GM18505 (cell line): Measurements from ENCODE around the gene RPS6KL1.

ENCODE experiments used
- ATAC-seq: cut with Tn5 transposase; IDR thresholded peaks from one replicate; pipeline ENCODE4 v1.9.1; 2021; ENCODE audit not compliant: unreplicated experiment
- POLR2A ChIP-seq: IDR thresholded peaks from 4 replicates; pipeline ENCODE4 v1.6.1; 2011; ENCODE audit warnings: borderline replicate concordance; ENCODE audit not compliant: insufficient read depth, insufficient read length; ENCODE audit errors: extremely low read depth

RPS6KL1 gene

GRCh38 chr14:74909911-74910310 is 13.1 kb downstream of the RPS6KL1 start:
- no peak for ATAC-seq
- TF ChIP-seq POLR2A: no peak

- no peak for ATAC-seq
- TF ChIP-seq POLR2A: no peak
Observed at GRCh38 chr14:74909501-74909900, 13.6 kb downstream of the RPS6KL1 start.

- TF ChIP-seq POLR2A: no peak
Observed at GRCh38 chr14:74908861-74909341, 14.2 kb downstream of the RPS6KL1 start.

GRCh38 chr14:74907744-74908143 is 15.3 kb downstream of the RPS6KL1 start:
- no peak for ATAC-seq
- no peak for TF ChIP-seq POLR2A

More at GRCh38 chr14:74908861-74909341, 14.2 kb downstream of the RPS6KL1 start:
- no peak for ATAC-seq

- TF ChIP-seq POLR2A: no peak
- no peak for ATAC-seq
Observed at GRCh38 chr14:74906925-74907521, 16.0 kb downstream of the RPS6KL1 start.

- ATAC-seq: no peak
- TF ChIP-seq POLR2A: peak; percentile 43
Observed at GRCh38 chr14:74905595-74906142, 17.4 kb downstream of the RPS6KL1 start.

GRCh38 chr14:74904635-74905503 is 18.2 kb downstream of the RPS6KL1 start:
- no peak for ATAC-seq
- TF ChIP-seq POLR2A: no peak

- no peak for ATAC-seq
- TF ChIP-seq POLR2A: no peak
Observed at GRCh38 chr14:74902941-74903705, 19.9 kb downstream of the RPS6KL1 start.

GRCh38 chr14:74898694-74899093 is 24.4 kb downstream of the RPS6KL1 start:
- TF ChIP-seq POLR2A: no peak
- no peak for ATAC-seq

- TF ChIP-seq POLR2A: no peak
- no peak for ATAC-seq
Observed at GRCh38 chr14:74898083-74898482, 25.0 kb downstream of the RPS6KL1 start.

GRCh38 chr14:74897642-74898041 is 25.4 kb downstream of the RPS6KL1 start:
- TF ChIP-seq POLR2A: no peak
- ATAC-seq: no peak

GRCh38 chr14:74896400-74896799 is 26.7 kb downstream of the RPS6KL1 start:
- ATAC-seq: no peak
- no peak for TF ChIP-seq POLR2A

- TF ChIP-seq POLR2A: no peak
- peak; percentile 42 for ATAC-seq
Observed at GRCh38 chr14:74893614-74894091, 29.4 kb downstream of the RPS6KL1 start.
